Measurements from ENCODE around the gene AGMAT. TPM values are rescaled to one million over a fixed set of nuclear protein-coding genes. Genes with fewer than 3 reads are reported as not detected.

AGMAT gene
- total RNA-seq, 1 donor from 2014 or later = 0.75 TPM

GRCh38 chr1:15603050-15603965 lies 18.5 kb upstream of the AGMAT start:
- H3K27me3 ChIP-seq (ENCODE audit: control insufficient read depth, insufficient read depth, low read length) = no peaks in the 10 kb centered on the region
- DNase-seq (ENCODE audit: low read depth) = peak; percentile 92
- TF ChIP-seq CTCF (IDR thresholded peaks at IDR 0.05; ENCODE audit: insufficient read depth, low read length, poor library complexity, severe bottlenecking) = no peak
- peak overlapping the region; percentile 76 for H3K4me3 ChIP-seq (ENCODE audit: low read depth, low read length)
- H3K36me3 ChIP-seq (ENCODE audit: control insufficient read depth, insufficient read depth, low read length) = no peaks in the 10 kb centered on the region

- TF ChIP-seq CTCF (IDR thresholded peaks at IDR 0.05; ENCODE audit: insufficient read depth, low read length, poor library complexity, severe bottlenecking) = no peak
- no peak overlapping the region for H3K4me3 ChIP-seq (ENCODE audit: low read depth, low read length)
- H3K36me3 ChIP-seq (ENCODE audit: control insufficient read depth, insufficient read depth, low read length) = no peaks in the 10 kb centered on the region
- H3K27me3 ChIP-seq (ENCODE audit: control insufficient read depth, insufficient read depth, low read length) = no peaks in the 10 kb centered on the region
- no peak for DNase-seq (ENCODE audit: low read depth)
These were observed 13.6 kb upstream of the AGMAT start for GRCh38 chr1:15598436-15598835.

- no peaks in the 10 kb centered on the region for H3K36me3 ChIP-seq (ENCODE audit: control insufficient read depth, insufficient read depth, low read length)
- TF ChIP-seq CTCF (IDR thresholded peaks at IDR 0.05; ENCODE audit: insufficient read depth, low read length, poor library complexity, severe bottlenecking) = no peak
These were observed 11.2 kb upstream of the AGMAT start for GRCh38 chr1:15595809-15596617.

GRCh38 chr1:15592285-15592684 lies 7.4 kb upstream of the AGMAT start:
- Histone ChIP-seq H3K4me3 (ENCODE audit: low read depth, low read length) (no peak overlapping the region), H3K27me3 (ENCODE audit: control insufficient read depth, insufficient read depth, low read length) (no peaks in the 10 kb centered on the region), H3K36me3 (ENCODE audit: control insufficient read depth, insufficient read depth, low read length) (no peaks in the 10 kb centered on the region)
- no peak for TF ChIP-seq CTCF (IDR thresholded peaks at IDR 0.05; ENCODE audit: insufficient read depth, low read length, poor library complexity, severe bottlenecking)
- DNase-seq (ENCODE audit: low read depth) = no peak

More at GRCh38 chr1:15595809-15596617, 11.2 kb upstream of the AGMAT start:
- Histone ChIP-seq H3K27me3 (ENCODE audit: control insufficient read depth, insufficient read depth, low read length) (no peaks in the 10 kb centered on the region), H3K4me3 (ENCODE audit: low read depth, low read length) (no peak overlapping the region)
- DNase-seq (ENCODE audit: low read depth) = no peak

GRCh38 chr1:15583016-15583706 lies 1.7 kb downstream of the AGMAT start:
- no peak for TF ChIP-seq CTCF (IDR thresholded peaks at IDR 0.05; ENCODE audit: insufficient read depth, low read length, poor library complexity, severe bottlenecking)

More at GRCh38 chr1:15583016-15583706, 1.7 kb downstream of the AGMAT start:
- no peak for DNase-seq (ENCODE audit: low read depth)
- Histone ChIP-seq H3K4me3 (ENCODE audit: low read depth, low read length) (no peak overlapping the region), H3K36me3 (ENCODE audit: control insufficient read depth, insufficient read depth, low read length) (no peaks in the 10 kb centered on the region), H3K27me3 (ENCODE audit: control insufficient read depth, insufficient read depth, low read length) (no peaks in the 10 kb centered on the region)
